HG03097 (cell line): Measurements from ENCODE around the gene TPPP.
"Not testable (repeated sequence)": the region's sequence is repeated elsewhere in the genome, so short reads cannot be mapped to it uniquely, and the experiment has no call there.

Source experiments
- ATAC-seq: cut with Tn5 transposase; IDR thresholded peaks from one replicate; pipeline ENCODE4 v1.9.1; 2021; ENCODE audit not compliant: unreplicated experiment, low FRiP score

TPPP gene

DNA sequence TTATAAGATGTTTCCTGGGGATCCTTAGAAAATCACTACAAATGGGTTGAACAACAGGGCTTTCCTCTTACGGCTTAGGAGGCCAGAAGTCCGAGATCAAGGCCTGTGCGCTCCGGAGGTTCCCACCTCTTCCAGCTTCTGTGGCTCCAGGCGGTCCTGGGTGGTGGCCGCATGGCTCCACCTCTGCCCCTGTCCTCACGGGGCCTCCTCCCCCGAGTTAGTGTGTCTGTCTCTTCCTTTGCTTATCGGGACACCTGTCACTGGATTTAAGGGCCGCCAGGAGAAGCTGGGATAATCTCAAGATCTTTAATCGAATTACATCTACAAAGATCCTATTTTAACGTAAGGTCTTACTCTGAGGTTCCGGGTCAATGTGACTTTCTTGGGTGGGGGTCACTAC is 2.3 kb upstream of the TPPP start:
- ATAC-seq = not testable (repeated sequence)

DNA sequence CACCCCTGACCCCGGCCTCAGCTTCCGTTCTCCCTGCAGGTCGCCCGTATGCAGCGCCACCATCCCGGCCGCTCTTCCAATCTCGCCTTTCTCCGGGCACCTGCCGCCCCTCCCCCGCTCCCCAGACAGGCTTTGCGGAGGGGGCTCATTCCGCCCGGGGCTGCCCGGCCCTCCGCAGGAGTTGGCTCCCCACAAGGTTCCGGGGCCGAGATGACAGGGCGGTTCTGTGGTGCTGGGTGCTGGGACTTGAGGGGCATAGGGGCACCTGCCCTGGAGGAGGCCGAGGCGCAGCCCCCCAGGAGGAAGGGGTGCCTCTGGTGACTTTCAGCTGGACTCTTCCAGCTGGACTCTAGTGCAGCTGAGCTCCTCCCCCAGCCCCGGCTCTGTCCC is 885 bp upstream of the TPPP start:
- not testable (repeated sequence) for ATAC-seq

DNA sequence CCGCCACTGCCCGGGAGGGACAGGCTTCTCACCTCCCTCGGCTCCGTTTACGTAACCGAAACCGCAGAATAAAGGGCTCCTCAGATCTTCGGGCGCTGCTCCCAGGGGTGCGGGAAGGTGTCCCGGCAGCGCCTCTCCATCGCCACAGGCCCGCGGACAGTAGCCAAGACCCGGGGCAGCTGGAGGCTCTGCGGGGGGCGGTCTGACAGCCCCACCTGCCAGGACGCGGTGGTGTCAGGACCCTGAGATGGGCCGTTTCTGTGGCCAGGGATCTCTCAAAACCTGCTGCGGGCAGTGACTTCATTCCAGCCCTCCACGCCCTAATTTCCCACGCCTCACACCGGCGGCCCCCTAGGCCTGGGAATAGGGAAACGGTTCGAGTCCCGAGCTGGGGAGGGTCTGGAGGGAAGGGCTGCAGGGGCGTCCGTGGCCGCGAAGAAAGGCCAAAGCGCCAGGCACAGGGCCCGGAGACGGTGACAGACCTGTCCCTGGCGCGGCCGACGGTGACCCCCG is 567 bp downstream of the TPPP start:
- not testable (repeated sequence) for ATAC-seq

DNA sequence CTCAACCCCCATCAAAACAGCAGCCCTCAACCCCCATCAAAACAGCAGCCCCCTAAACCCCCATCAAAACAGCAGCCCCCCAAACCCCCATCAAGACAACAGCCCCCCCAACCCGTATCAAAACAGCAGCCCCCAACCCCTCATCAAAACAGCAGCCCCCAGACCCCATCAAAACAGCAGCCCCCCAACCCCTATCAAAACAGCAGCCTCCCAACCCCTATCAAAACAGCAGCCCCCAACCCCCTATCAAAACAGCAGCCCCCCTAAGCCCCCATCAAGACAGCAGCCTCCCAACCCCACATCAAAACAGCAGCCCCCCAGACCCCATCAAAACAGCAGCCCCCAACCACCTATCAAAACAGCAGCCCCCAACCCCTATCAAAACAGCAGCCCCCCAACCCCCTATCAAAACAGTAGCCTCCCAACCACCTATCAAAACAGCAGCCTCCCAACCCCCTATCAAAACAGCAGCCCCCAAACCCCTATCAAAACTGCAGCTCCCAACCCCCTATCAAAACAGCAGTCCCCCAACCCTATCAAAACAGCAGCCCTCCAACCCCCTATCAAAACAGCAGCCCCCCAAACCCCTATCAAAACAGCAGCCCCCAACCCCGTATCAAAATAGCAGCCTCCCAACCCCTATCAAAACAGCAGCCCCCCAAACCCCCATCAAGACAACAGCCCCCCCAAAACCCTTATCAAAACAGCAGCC is 1.2 kb downstream of the TPPP start:
- ATAC-seq = no peak

DNA sequence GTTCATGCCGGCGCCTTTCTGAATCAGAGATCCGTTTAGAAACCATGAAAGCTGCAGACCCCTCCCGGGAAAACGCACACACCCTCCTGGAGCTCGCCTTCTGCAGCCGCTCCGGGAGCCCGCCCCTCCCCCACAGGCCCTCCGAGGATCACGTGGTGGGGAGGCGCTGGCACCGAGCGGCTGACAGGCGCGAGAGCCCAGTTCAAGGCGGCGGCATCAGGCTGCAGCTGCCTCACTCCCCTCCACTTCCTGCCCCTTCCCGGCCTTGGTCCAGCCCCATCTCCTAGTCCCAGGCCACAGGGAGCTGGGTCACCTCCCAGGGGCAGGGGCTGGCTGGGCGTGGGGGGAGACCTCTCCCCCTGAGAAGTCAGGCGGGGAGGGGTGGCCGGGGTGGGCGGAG is 2.1 kb downstream of the TPPP start:
- not testable (repeated sequence) for ATAC-seq

DNA sequence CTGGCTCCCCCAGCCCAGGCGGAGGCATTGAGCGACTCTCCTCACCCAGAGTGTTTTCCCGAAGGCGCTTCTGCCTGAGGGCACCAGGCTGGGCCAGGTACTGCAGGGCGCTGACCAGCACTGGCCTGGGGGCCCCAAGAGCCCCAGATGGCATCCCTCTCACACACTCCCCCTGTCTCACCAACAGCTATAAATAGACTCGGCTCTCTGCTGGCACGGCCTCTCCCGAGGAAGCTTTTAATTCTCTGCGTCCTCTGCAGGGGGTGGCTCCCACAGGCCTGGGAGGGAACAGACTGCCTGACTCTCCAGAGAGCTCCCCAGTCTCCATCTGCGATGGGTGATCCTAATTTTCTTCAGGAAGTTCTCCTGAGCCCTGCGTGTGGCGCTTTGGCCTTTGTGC is 2.9 kb downstream of the TPPP start:
- not testable (repeated sequence) for ATAC-seq

DNA sequence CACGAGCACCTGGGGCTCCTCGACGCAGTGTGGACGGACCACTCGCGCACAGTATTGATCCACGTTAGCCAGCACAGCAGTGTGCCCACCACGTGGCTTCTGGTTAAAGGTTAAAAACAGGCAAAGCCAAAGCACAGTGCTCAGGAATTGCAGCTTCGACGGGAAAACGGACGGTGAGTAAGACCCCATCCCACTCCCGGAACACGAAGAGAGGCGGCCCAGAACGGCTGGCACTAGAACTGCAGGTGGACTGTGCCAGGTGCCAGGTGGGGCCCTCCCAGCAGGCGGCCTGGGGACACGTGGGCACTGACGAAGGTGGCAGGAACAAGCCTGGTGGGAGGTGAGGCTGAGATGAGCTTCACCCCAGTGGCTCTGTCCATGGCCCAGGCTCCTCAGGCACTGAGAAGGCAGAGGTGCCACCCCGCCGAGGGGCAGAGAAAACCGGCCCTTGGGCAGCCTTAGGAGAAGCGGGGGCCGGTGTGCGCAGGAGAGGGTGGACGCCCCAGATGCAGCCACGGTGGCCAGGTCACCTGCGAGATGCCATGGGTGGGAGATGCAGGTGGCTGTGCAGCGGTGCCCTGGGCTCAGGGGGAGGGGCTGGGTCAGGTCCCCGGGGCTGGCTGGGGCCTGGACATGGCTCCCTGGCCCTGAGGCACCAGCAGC is 4.7 kb downstream of the TPPP start:
- ATAC-seq = not testable (repeated sequence)

DNA sequence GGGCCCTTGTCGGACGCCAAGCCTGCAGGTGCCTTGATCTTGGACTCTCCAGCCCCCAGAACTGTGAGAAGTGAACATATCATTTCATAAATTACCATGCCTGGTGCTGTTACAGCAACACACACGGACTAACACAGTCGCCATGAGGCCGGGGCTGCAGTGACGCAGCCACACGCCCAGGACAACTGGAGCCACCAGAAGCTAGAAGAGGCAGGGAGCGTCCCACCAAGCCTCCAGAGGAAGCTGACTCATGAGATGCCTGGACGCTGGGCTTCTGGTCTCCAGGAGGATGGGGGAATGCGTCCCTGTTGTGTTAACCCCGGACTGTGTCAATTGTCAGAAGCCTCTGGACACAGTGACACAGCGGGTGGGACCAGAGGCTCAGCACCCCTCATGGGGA is 6.2 kb downstream of the TPPP start:
- ATAC-seq = not testable (repeated sequence)

DNA sequence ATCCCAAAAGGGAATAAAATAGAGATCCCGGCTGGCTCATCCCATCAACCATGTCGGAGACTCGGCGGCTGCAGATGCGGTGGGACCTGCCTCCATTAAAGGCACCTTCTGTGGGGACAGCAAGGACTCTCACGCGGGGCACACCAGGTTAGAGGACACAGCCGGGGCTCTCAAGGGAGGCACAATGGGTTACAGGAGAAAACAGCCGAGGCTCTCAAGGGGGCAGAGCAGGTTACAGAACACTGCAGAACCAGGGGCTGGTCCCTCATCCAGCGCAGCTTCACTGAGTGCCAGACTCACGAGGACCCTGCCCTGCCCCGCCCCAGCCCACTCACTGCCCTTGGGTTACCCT is 7.0 kb downstream of the TPPP start:
- not testable (repeated sequence) for ATAC-seq

DNA sequence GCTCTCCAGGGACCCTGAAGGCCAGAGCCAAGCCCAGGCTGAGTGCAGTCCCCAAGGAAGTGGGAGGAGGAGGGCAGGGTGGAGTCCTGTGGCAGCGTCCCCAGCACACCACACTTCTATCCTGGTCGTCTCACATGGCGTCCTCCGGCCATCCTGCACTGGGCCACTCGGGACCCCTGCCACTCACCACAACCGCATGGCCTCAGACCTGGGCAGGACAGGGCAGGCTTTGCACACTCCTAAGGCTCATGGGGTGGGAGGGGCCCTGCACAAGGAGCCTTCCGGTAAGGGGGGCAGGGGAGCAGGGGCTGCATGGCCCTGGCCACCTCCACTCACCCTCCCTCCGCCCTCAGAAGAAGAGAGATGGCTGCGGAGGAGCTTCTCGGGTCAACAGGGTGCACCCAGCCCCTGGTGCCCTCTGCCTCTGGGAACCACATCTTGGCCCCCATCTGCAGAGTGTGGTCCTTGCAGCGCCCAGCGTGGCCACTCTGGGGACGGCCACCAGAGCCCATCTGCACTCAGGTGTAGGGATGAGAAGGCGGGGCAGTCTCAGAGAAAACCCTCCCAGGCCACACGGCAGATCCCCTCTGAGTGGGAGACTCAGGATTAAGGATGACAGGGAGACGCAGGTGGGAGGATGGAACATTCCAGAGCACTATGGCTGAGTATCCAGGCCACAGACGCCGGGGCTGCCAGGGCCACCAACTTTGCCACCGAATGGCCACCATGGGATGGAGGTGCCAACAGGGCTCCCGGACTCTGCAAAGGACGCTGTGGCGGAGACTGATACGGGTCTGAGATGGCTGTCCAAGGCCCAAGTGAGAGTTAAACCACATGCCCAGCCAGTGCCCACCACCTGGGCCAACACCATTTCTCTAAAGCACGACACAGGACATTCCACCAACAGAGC is 7.6 kb downstream of the TPPP start:
- no peak for ATAC-seq

DNA sequence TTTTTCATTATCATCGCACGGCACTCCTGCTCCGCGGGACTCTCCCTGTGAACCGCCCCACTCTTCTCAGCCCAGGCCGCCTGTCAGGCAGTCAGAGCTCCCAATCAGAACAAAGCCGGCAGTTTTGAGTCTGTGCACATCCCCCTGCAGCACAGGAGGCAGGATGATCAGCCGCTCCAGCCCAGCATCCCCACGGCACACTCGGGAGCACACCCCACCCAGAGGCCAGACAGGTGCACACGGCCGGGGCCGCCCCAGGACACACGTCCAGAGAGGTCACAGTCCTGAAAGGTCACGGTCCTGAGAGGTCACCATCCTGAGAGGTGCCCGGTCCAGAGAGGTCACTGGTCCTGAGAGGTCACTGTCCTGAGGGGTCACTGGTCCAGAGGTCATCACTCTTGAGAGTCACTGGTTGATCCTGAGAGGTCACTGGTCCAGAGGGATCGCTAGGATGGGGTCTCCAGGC is 8.4 kb downstream of the TPPP start:
- ATAC-seq = no peak

DNA sequence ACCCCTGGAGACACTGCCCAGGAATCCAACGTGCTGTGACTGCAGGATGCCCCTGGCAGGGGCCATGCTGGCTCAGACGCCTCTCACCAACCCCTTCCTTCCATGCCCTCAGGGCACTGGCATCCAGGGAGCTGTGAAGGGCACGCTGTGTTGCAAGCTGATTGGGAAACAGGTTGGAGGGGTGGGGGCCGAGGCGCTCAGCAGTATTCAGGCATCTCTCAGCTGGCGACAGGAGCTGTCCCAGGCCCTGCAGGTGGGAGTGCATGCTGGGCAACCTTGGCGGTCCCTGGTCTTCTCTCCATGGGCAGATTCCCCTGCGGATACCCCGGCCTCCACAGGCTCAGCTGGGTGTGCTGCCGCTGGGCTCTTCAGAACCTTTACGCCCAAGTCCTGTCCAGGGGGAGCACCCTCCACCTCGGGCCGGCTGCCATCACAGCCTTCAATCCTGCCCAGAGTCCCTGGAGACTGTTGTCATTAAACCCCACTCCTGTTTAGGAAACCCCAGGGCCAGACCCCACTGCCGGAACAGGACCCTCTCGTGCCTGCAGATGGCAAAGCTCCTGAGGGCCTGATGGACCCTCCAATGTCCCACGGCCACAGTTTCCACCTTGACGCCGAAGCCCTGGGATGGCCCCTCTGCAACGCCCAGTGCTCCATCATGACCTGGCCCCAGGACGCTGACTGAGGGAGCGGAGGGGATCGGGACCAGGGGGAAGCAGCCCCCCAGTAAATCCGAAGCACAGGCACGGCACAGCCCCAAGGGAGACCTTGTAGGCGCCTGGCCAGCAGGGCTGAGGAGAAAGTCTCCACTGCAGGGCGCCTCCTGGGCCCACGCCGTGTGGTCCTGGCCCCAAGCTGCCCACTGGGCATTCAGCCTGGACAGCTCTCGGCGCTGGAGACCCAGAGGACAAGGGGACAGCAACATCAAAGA is 9.3 kb downstream of the TPPP start:
- ATAC-seq = no peak

DNA sequence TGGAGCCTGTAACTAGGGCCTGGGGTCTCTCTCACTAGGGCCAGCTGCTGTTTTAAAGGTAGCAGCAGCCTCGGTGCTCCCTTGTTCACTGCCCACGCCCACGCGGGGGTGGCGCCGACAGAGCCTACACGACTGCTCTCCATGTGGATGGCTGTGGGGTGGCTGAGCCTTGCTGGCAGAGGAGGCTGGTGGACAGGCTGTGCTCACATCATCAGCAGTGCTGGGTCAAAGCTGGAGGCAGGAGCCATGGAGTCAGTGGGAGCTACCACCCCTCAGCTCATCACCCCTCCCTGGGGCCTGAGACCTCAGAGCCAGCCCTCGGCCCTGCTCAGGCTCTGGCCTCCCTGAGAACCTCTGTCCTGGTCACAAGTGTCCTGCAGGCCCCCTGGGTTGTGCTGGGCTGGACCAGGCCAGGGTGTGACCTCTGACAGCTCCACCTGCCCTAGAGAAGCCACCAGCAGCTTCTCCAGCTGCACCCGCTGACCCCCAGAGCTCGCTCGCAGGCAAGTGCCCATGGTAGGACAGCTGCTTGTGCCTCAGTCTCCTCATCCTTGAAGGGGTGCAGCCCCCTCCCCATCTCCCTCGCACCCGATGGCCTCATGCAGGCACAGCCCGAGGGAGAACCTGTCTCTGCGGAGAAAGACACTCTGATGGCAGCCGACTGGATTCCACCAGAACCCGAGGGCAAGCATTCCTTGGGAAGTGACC is 10.3 kb downstream of the TPPP start:
- ATAC-seq = not testable (repeated sequence)

DNA sequence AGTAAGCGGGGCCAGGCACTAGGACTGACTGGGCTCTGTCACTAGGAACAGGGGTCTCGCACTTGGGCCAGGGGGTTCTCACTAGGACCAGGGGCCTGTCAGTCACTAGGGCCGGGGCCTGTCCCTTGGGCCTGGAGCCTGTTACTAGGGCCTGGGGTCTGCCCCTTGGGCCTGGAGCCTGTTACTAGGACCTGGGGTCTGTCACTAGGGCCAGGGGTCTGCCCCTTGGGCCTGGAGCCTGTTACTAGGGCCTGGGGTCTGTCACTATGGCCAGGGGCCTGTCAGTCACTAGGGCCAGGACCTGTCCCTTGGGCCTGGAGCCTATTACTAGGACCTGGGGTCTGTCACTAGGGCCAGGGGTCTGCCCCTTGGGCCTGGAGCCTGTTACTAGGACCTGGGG is 10.9 kb downstream of the TPPP start:
- not testable (repeated sequence) for ATAC-seq

DNA sequence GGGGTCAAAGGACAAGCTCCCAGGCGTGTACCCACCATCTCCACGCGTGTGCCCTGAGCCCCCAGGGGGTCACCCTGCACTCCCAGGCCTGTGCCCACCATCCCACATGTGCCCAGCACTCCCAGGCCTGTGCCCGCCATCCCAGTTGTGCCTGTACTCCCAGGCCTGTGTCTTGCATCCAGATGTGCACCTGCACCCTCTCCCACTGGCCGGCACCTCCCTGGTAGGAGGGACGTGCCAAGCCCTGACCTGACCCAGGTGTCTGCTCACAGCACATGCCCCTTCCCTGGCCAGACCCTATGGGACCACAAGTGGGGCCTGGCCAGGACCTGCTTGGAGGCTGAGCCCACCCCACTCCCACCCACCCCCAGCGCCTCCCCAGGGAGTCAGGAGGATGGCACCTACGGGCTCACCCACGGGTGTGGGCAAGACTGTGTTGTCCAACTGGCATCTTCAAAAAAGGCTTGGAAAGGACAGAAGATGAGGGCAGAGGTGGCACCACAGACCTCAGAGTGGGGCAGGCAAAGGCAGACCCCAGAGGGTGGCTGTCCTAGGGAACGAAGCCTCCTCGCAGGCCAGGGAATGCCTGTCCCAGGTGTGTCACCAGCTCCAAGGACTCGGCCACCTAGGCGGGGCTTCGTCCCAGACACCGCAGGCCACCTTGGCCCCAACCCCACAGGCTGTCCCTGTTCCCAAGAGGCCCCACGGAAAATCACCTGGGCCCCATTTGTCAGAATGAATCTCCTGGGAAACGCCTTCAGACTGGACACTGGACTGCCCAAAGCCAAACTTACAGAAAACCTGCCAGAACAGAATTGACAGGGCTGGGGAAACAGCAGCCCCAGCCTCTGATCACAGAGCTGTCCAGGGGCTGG is 11.6 kb downstream of the TPPP start:
- ATAC-seq = not testable (repeated sequence)

DNA sequence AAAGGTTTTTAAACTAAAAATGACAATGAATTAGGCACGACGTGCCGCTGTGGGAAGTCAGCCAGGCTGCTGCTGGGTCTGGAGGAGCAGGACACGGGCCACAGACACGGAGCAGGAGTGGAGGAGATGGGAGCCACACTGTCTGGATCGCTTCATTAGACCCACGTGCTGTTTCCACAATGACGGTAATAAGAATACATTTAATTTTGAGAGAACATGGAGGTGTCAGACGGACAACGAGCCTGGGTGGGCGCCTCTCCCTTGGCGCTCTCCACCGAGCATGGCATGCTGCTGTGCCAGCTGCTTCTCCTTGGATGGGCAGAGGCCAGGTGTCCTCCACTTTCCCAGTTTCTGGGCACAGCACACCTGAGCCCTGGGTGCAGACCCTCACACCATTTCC is 12.3 kb downstream of the TPPP start:
- not testable (repeated sequence) for ATAC-seq

DNA sequence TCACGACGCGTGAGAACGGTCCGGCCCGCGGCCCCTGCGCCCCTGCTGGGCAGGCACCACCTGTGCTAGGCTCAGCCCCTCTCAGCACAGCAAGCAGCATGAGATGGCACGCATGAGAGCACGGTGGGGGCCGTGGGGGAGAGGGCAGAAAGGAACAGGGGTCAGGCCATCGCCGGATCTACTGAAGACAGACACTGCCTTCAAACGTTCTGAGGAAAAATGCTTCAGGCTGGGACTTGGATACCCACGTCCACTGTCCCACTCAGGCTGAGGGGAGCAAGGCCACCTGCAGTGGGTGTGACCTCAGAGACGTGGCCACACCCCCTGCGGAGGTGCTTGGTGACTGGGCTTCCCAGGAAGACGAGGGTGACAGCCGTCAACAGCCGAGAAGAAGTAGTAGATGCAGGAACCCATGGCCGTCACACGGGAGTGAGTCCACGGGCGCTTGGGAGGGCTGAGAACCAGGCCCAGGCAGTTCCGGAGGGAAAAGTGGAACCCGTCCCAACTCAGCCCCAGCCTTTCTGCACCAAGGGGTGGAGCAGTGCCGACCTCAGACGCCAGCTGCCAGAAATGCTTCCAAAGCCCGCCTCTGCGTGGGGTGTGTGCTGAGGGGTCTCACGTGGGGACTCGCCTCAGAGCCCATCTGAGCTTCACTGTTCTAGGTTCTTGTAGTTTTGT is 12.9 kb downstream of the TPPP start:
- ATAC-seq = not testable (repeated sequence)
